ENCODE data around the gene ZBTB20.
"Not testable (repeated sequence)": the region's sequence is repeated elsewhere in the genome, so short reads cannot be mapped to it uniquely, and the experiment has no call there.

The ZBTB20 gene

GRCh38 chr3:114706591-114707232 lies 440.4 kb downstream of the ZBTB20 start:
- DNase-seq, result peak; percentile 56

- DNase-seq, result no peak
Observed at GRCh38 chr3:114700637-114701234, 446.4 kb downstream of the ZBTB20 start.

GRCh38 chr3:114698146-114699105 lies 448.7 kb downstream of the ZBTB20 start:
- DNase-seq, result no peak

- no peak for DNase-seq
Observed at GRCh38 chr3:114697401-114697800, 449.7 kb downstream of the ZBTB20 start.

GRCh38 chr3:114694251-114694650 lies 452.8 kb downstream of the ZBTB20 start:
- no peak for DNase-seq

GRCh38 chr3:114691871-114692270 lies 455.2 kb downstream of the ZBTB20 start:
- no peak for DNase-seq

GRCh38 chr3:114690911-114691310 lies 456.2 kb downstream of the ZBTB20 start:
- no peak for DNase-seq

- DNase-seq, result no peak
Observed at GRCh38 chr3:114687151-114687550, 459.9 kb downstream of the ZBTB20 start.

GRCh38 chr3:114686621-114687020 lies 460.5 kb downstream of the ZBTB20 start:
- DNase-seq, result peak; percentile 29

- peak; percentile 8 for DNase-seq
Observed at GRCh38 chr3:114685161-114685560, 461.9 kb downstream of the ZBTB20 start.

GRCh38 chr3:114680299-114680698 lies 466.8 kb downstream of the ZBTB20 start:
- DNase-seq, result no peak

GRCh38 chr3:114679773-114680172 lies 467.3 kb downstream of the ZBTB20 start:
- DNase-seq, result not testable (repeated sequence)

- DNase-seq, result no peak
Observed at GRCh38 chr3:114675104-114675503, 472.0 kb downstream of the ZBTB20 start.

- peak; percentile 18 for DNase-seq
Observed at GRCh38 chr3:114674036-114674435, 473.1 kb downstream of the ZBTB20 start.

GRCh38 chr3:114673481-114673880 lies 473.6 kb downstream of the ZBTB20 start:
- DNase-seq, result no peak

GRCh38 chr3:114672692-114673447 lies 474.2 kb downstream of the ZBTB20 start:
- no peak for DNase-seq

GRCh38 chr3:114671741-114672510 lies 475.2 kb downstream of the ZBTB20 start:
- DNase-seq, result no peak

GRCh38 chr3:114669614-114670013 lies 477.5 kb downstream of the ZBTB20 start:
- DNase-seq, result no peak

GRCh38 chr3:114668099-114668498 lies 479.0 kb downstream of the ZBTB20 start:
- no peak for DNase-seq

GRCh38 chr3:114666623-114667022 lies 480.5 kb downstream of the ZBTB20 start:
- no peak for DNase-seq

- DNase-seq, result no peak
Observed at GRCh38 chr3:114664006-114664405, 483.1 kb downstream of the ZBTB20 start.

GRCh38 chr3:114660808-114661207 lies 486.3 kb downstream of the ZBTB20 start:
- DNase-seq, result peak; percentile 14

Measured in EL (cell line).